IMR-90 (cell line): ENCODE data around the gene NELL2. TPM values are rescaled to one million over a fixed set of nuclear protein-coding genes. Genes with fewer than 3 reads are reported as not detected.

Experiments used
- ATAC-seq: fragments of 200-7000 bp; cut with Tn5 transposase; 2 replicates; pipeline ENCODE4 v1.9.1; 2020; ENCODE audit warnings: low read depth, mild to moderate bottlenecking, moderate library complexity
- BruUV-seq: library from RNA; stranded (reverse); fragments of 400-500 nt; replicated peaks from 2 replicates; lab custom pipeline; 2021; lab: Mats Ljungman, UMichigan
- CTCF ChIA-PET: fragments of 300-600 bp; formaldehyde crosslinking; extraction: SDS; loops from one replicate; lab custom pipeline; 2021; ENCODE audit warnings: antibody characterized with exemption; lab: Yijun Ruan, JAX
- POLR2A ChIA-PET: fragments of 300-600 bp; sonication (Branson Sonifier 250); formaldehyde crosslinking; loops from one replicate; lab custom pipeline; 2022; ENCODE audit warnings: antibody characterized with exemption; ENCODE audit not compliant: unreplicated experiment; lab: Charles Lee
- DNase-seq: peaks from one replicate; pipeline ENCODE4 v3.0.0; 2013
- H2AFZ ChIP-seq: replicated peaks from 2 replicates; pipeline ENCODE3; 2013; ENCODE audit warnings: low read length, mild to moderate bottlenecking; ENCODE audit not compliant: poor library complexity
- H2AK5ac ChIP-seq: 2 replicates; pipeline ENCODE4 v1.6.1; 2013; ENCODE audit warnings: low read depth, low read length, inconsistent platforms
- H2AK9ac ChIP-seq: replicated peaks from 2 replicates; pipeline ENCODE3; 2013; ENCODE audit warnings: mild to moderate bottlenecking, low read depth, low read length, moderate library complexity; ENCODE audit not compliant: poor library complexity
- H2BK120ac ChIP-seq: 2 replicates; pipeline ENCODE4 v1.6.1; 2013; ENCODE audit warnings: low read depth, low read length, inconsistent platforms
- H2BK15ac ChIP-seq: 3 replicates; pipeline ENCODE4 v1.6.1; 2013; ENCODE audit warnings: low read depth, low read length, inconsistent platforms
- H2BK20ac ChIP-seq: 2 replicates; pipeline ENCODE4 v1.6.1; 2013; ENCODE audit warnings: low read depth, mild to moderate bottlenecking, inconsistent platforms, low read length, moderate library complexity
- H2BK5ac ChIP-seq: 2 replicates; pipeline ENCODE4 v1.6.1; 2013; ENCODE audit warnings: mild to moderate bottlenecking, low read depth, low read length, inconsistent platforms; ENCODE audit not compliant: poor library complexity, severe bottlenecking
- H3K14ac ChIP-seq: replicated peaks from 2 replicates; pipeline ENCODE4 v1.6.1; 2013; ENCODE audit warnings: low read depth, low read length, inconsistent platforms
- H3K18ac ChIP-seq: 2 replicates; pipeline ENCODE4 v1.6.1; 2013; ENCODE audit warnings: low read depth, low read length, control low read depth
- H3K23ac ChIP-seq: 2 replicates; pipeline ENCODE4 v1.6.1; 2013; ENCODE audit warnings: low read depth, low read length, inconsistent platforms
- H3K27ac ChIP-seq: 2 replicates; pipeline ENCODE4 v1.5.1; 2013; ENCODE audit warnings: mild to moderate bottlenecking, control low read depth, low read length; ENCODE audit not compliant: insufficient read depth
- H3K27me3 ChIP-seq: 2 replicates; pipeline ENCODE4 v1.6.1; 2013; ENCODE audit warnings: low read length; ENCODE audit not compliant: control insufficient read depth, insufficient read depth
- H3K36me3 ChIP-seq: 2 replicates; pipeline ENCODE4 v1.6.1; 2013; ENCODE audit warnings: low read length, mixed read lengths; ENCODE audit not compliant: control insufficient read depth, insufficient read depth
- H3K4ac ChIP-seq: 2 replicates; pipeline ENCODE4 v1.6.1; 2013; ENCODE audit warnings: low read depth, low read length, inconsistent platforms
- H3K4me1 ChIP-seq: 2 replicates; pipeline ENCODE4 v1.6.1; 2013; ENCODE audit warnings: low read length, mixed read lengths; ENCODE audit not compliant: control insufficient read depth, insufficient read depth
- H3K4me2 ChIP-seq: 2 replicates; pipeline ENCODE4 v1.6.1; 2013; ENCODE audit warnings: low read depth, mild to moderate bottlenecking, control low read depth, low read length, moderate library complexity
- H3K4me3 ChIP-seq: 2 replicates; pipeline ENCODE4 v1.5.1; 2013; ENCODE audit warnings: low read depth, mild to moderate bottlenecking, control low read depth, low read length, moderate library complexity; ENCODE audit not compliant: insufficient read depth
- H3K56ac ChIP-seq: 2 replicates; pipeline ENCODE4 v1.6.1; 2013; ENCODE audit warnings: low read length, inconsistent platforms; ENCODE audit not compliant: insufficient read depth; ENCODE audit errors: extremely low read depth
- H3K79me1 ChIP-seq, 2 experiments: 2 replicates each; pipeline ENCODE4 v1.6.1; 2013; ENCODE audit warnings: low read length in 2 of 2, inconsistent platforms in 1 of 2, low read depth in 1 of 2
- H3K9ac ChIP-seq: 2 replicates; pipeline ENCODE4 v1.6.1; 2013; ENCODE audit warnings: low read depth, low read length, control low read depth
- H3K9me1 ChIP-seq: 2 replicates; pipeline ENCODE4 v1.6.1; 2013; ENCODE audit warnings: low read length, inconsistent platforms; ENCODE audit not compliant: insufficient read depth
- H3K9me3 ChIP-seq: 2 replicates; pipeline ENCODE4 v1.6.1; 2013; ENCODE audit warnings: low read length; ENCODE audit not compliant: control insufficient read depth, insufficient read depth
- H4K20me1 ChIP-seq: 2 replicates; pipeline ENCODE4 v1.6.1; 2013; ENCODE audit warnings: low read length, inconsistent platforms; ENCODE audit not compliant: insufficient read depth
- H4K5ac ChIP-seq: 2 replicates; pipeline ENCODE4 v1.6.1; 2013; ENCODE audit warnings: mild to moderate bottlenecking, low read depth, low read length, control low read depth
- H4K8ac ChIP-seq, 2 experiments: 2 replicates each; pipeline ENCODE4 v1.6.1; 2013; ENCODE audit warnings: low read depth in 2 of 2, low read length in 2 of 2, control low read depth in 1 of 2, inconsistent platforms in 1 of 2
- H4K91ac ChIP-seq: 2 replicates; pipeline ENCODE4 v1.6.1; 2013; ENCODE audit warnings: low read depth, low read length, inconsistent platforms; ENCODE audit not compliant: insufficient read depth
- CEBPB ChIP-seq: IDR thresholded peaks from 2 replicates; pipeline ENCODE4 v1.6.1; 2012; ENCODE audit warnings: low read depth, low read length, improper control_type of control experiment
- CHD1 ChIP-seq: IDR thresholded peaks from 2 replicates; pipeline ENCODE4 v1.6.1; 2012; ENCODE audit warnings: low read depth, low read length, improper control_type of control experiment
- FOS ChIP-seq: fragments of 150-350 bp; IDR thresholded peaks from 2 replicates; pipeline ENCODE4 v1.6.1; 2016; ENCODE audit warnings: low read depth, low read length
- MAZ ChIP-seq: IDR thresholded peaks from 2 replicates; pipeline ENCODE4 v1.6.1; 2012; ENCODE audit warnings: low read depth, mild to moderate bottlenecking, low read length, improper control_type of control experiment, moderate library complexity, borderline replicate concordance
- MXI1 ChIP-seq: IDR thresholded peaks from 2 replicates; pipeline ENCODE4 v1.6.1; 2012; ENCODE audit warnings: low read depth, mild to moderate bottlenecking, low read length, moderate library complexity, borderline replicate concordance
- NFE2L2 ChIP-seq: fragments of 150-350 bp; IDR thresholded peaks from 2 replicates; pipeline ENCODE4 v1.6.1; 2016; ENCODE audit warnings: low read depth, mild to moderate bottlenecking, low read length
- POLR2A ChIP-seq: IDR thresholded peaks from 2 replicates; pipeline ENCODE4 v1.6.1; 2012; ENCODE audit warnings: mild to moderate bottlenecking, low read depth, low read length
- RAD21 ChIP-seq: IDR thresholded peaks from 2 replicates; pipeline ENCODE4 v1.6.1; 2012; ENCODE audit warnings: low read length, improper control_type of control experiment
- SMC3 ChIP-seq: fragments of 150-350 bp; IDR thresholded peaks from 2 replicates; pipeline ENCODE4 v1.6.1; 2016; ENCODE audit warnings: low read depth, mild to moderate bottlenecking, antibody characterized with exemption, low read length, moderate library complexity
- WGBS, 2 experiments: methylation state at CpG; one replicate each; pipeline versions ENCODE4 v1.1.5 to v1.1.7; 2013; ENCODE audit warnings: missing lambda C conversion rate in 2 of 2; ENCODE audit not compliant: insufficient read length in 1 of 2; ENCODE audit errors: extremely low coverage in 2 of 2; 5-methylcytosine and 5-hydroxymethylcytosine counted together
- dilution Hi-C: fragments of 300-500 bp; cut with HindIII; formaldehyde crosslinking; loops from one replicate; pipeline ENCODE4 v1.14.3; 2018; ENCODE audit warnings: low sequenced_read_pairs; ENCODE audit not compliant: unreplicated experiment
- in situ Hi-C: fragments of 300-500 bp; cut with MboI; formaldehyde crosslinking; loops from 3 replicates; pipeline ENCODE4 v1.14.3; 2019; ENCODE audit warnings: low sequenced_read_pairs, inconsistent platforms, mixed read lengths
- intact Hi-C: fragments of 100-400 bp; cut with micrococcal nuclease; formaldehyde crosslinking; loops from 2 replicates; pipeline ENCODE4 v1.10.0; 2022
- polyA plus RNA-seq, 3 experiments: library from polyadenylated mRNA; depleted of rRNA; stranded (reverse); fragments of >200 nt; gene quantifications; 2 replicates each; pipeline ENCODE4 v1.2.3, GENCODE V29; 2012; ENCODE audit warnings: low replicate concordance in 1 of 3
- total RNA-seq: library from RNA; depleted of rRNA; stranded (reverse); fragments of >200 nt; gene quantifications from 2 replicates; pipeline ENCODE4 v1.2.3, GENCODE V29; 2012
- TF ChIP-seq, protein P1 (sequence below): fragments of 150-350 bp; IDR thresholded peaks from 2 replicates; pipeline ENCODE4 v1.6.1; 2016; ENCODE audit warnings: low read depth, mild to moderate bottlenecking, low read length, moderate library complexity, borderline replicate concordance
- TF ChIP-seq, protein P2 (sequence below): conservative IDR thresholded peaks from 2 replicates; pipeline ENCODE4 v1.5.1; 2012; ENCODE audit warnings: mild to moderate bottlenecking, low read depth, low read length, improper control_type of control experiment
- TF ChIP-seq, protein P3 (sequence below): fragments of 150-350 bp; IDR thresholded peaks from 2 replicates; pipeline ENCODE4 v1.6.1; 2017; ENCODE audit warnings: mild to moderate bottlenecking, antibody characterized with exemption, low read length, low read depth

The NELL2 gene
- total and polyA plus RNA-seq, 2 of the 4 experiments (the other 2 are of a cell fraction) = 0.18 to 0.26 TPM

DNA sequence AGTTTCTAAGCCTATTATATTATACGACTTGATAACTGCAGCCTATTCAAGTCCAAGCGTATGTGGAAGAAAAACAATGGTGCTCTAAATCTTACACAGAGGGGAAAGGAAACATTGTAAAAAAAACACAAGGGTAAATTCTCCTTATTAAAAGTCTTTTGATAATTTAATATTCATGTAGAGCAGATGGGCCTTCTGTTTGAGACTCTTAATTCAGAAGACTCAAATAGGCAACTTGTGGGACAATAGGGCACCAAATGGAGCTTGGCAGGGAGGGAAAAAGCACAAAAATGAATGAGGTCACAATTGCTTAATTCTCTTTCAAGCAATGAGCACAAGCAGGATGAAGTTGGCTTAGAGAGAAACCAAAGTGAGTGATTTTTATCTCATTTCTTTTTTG lies 159.4 kb downstream of the NELL2 start:
- dilution Hi-C loops = no loop called here

More for the DNA sequence above, 159.4 kb downstream of the NELL2 start:
- Histone ChIP-seq H4K8ac (no peak overlapping the region), H3K9me1 (no peaks in the 10 kb centered on the region), H3K79me1 (no peaks in the 10 kb centered on the region), H2BK20ac (no peak overlapping the region), H3K4ac (no peak overlapping the region), H3K4me1 (no peaks in the 10 kb centered on the region), H2BK15ac (no peak overlapping the region), H3K9ac (no peak overlapping the region), H4K5ac (no peak overlapping the region), H2AK5ac (no peak overlapping the region), H3K23ac (no peak overlapping the region), H3K27me3 (no peaks in the 10 kb centered on the region), H3K9me3 (peaks cover 2% of the 10 kb centered on the region; the same call in 1 of the 2 replicates), H3K36me3 (no peaks in the 10 kb centered on the region), H3K56ac (no peak overlapping the region), H3K4me2 (no peak overlapping the region), H4K91ac (no peak overlapping the region), H2BK120ac (no peak overlapping the region), H2BK5ac (no peak overlapping the region), H3K27ac (no peak overlapping the region), H3K4me3 (no peak overlapping the region), H2AK9ac (no peak overlapping the region), H3K18ac (no peak overlapping the region), H2AFZ (no peak overlapping the region), H4K20me1 (no peaks in the 10 kb centered on the region), H3K14ac (no peak overlapping the region)
- in situ Hi-C loops = no loop called here
- WGBS, 2 experiments = no CpG with 5 or more reads among the region's 2 CpGs
- ChIA-PET CTCF (no interaction called here), POLR2A (no interaction called here)
- TF ChIP-seq SMC3 = no peak
- no peak for TF ChIP-seq MXI1
- TF ChIP-seq POLR2A = no peak
- TF ChIP-seq, protein P1, sequence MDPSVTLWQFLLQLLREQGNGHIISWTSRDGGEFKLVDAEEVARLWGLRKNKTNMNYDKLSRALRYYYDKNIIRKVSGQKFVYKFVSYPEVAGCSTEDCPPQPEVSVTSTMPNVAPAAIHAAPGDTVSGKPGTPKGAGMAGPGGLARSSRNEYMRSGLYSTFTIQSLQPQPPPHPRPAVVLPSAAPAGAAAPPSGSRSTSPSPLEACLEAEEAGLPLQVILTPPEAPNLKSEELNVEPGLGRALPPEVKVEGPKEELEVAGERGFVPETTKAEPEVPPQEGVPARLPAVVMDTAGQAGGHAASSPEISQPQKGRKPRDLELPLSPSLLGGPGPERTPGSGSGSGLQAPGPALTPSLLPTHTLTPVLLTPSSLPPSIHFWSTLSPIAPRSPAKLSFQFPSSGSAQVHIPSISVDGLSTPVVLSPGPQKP = no peak
- TF ChIP-seq, protein P2, sequence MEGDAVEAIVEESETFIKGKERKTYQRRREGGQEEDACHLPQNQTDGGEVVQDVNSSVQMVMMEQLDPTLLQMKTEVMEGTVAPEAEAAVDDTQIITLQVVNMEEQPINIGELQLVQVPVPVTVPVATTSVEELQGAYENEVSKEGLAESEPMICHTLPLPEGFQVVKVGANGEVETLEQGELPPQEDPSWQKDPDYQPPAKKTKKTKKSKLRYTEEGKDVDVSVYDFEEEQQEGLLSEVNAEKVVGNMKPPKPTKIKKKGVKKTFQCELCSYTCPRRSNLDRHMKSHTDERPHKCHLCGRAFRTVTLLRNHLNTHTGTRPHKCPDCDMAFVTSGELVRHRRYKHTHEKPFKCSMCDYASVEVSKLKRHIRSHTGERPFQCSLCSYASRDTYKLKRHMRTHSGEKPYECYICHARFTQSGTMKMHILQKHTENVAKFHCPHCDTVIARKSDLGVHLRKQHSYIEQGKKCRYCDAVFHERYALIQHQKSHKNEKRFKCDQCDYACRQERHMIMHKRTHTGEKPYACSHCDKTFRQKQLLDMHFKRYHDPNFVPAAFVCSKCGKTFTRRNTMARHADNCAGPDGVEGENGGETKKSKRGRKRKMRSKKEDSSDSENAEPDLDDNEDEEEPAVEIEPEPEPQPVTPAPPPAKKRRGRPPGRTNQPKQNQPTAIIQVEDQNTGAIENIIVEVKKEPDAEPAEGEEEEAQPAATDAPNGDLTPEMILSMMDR = no peak
- TF ChIP-seq NFE2L2 = no peak
- TF ChIP-seq FOS = no peak
- no peak for TF ChIP-seq CEBPB
- TF ChIP-seq, protein P3, sequence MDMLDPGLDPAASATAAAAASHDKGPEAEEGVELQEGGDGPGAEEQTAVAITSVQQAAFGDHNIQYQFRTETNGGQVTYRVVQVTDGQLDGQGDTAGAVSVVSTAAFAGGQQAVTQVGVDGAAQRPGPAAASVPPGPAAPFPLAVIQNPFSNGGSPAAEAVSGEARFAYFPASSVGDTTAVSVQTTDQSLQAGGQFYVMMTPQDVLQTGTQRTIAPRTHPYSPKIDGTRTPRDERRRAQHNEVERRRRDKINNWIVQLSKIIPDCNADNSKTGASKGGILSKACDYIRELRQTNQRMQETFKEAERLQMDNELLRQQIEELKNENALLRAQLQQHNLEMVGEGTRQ = no peak
- no peak for TF ChIP-seq CHD1
- TF ChIP-seq RAD21 = no peak
- TF ChIP-seq MAZ = no peak
- intact Hi-C loops = no loop called here
- no peak for DNase-seq
- ATAC-seq = no peak
- BruUV-seq = no TSS peak
